HepG2 (cell line): ENCODE measurements around the gene GRID1. TPM values are rescaled to one million over a fixed set of nuclear protein-coding genes. Genes with fewer than 3 reads are reported as not detected.

Experiments
- ATAC-seq: fragments of 200-7000 bp; cut with Tn5 transposase; 3 replicates; pipeline ENCODE4 v1.9.1; 2020; ENCODE audit warnings: mild to moderate bottlenecking, moderate library complexity
- BruUV-seq: library from RNA; stranded (reverse); fragments of 400-500 nt; replicated peaks from 2 replicates; lab custom pipeline; 2021; lab: Mats Ljungman, UMichigan
- CTCF ChIA-PET: fragments of 300-600 bp; formaldehyde crosslinking; extraction: SDS; loops from one replicate; lab custom pipeline; 2021; ENCODE audit warnings: low total read pairs, inconsistent platforms, low intra/inter-chr PET ratio; lab: Yijun Ruan, JAX
- POLR2A ChIA-PET: fragments of 350-600 bp; sonication (Branson Sonifier 250); formaldehyde crosslinking; loops from one replicate; lab custom pipeline; 2020; ENCODE audit warnings: antibody characterized with exemption, inconsistent platforms; lab: Yijun Ruan, JAX
- DNase-seq: peaks from one replicate; pipeline ENCODE4 v3.0.0-alpha.2; 2015; ENCODE audit warnings: low spot score
- FAIRE-seq: peaks from 3 replicates; lab custom pipeline; 2011; peaks lifted over from hg19 to GRCh38; lab: Jason Lieb, UNC
- H2AFZ ChIP-seq: one replicate; pipeline ENCODE4 v1.6.1; 2011; ENCODE audit warnings: low read length, inconsistent platforms
- H3K27ac ChIP-seq: fragments of 300-600 bp; 3 replicates; pipeline ENCODE4 v1.8.0; 2011; ENCODE audit warnings: mixed run types, mild to moderate bottlenecking, mixed read lengths, low read length, inconsistent platforms; ENCODE audit not compliant: insufficient read depth; ENCODE audit errors: extremely low read length
- H3K27me3 ChIP-seq, 2 experiments: fragments of 200-600 bp in 1 of 2; 2 replicates in 1 of 2; 3 replicates in 1 of 2; pipeline versions ENCODE4 v1.6.0 to v1.8.0; 2011; ENCODE audit warnings: low read length in 2 of 2, mild to moderate bottlenecking in 2 of 2, moderate library complexity in 2 of 2, inconsistent platforms in 1 of 2; ENCODE audit not compliant: insufficient read depth in 2 of 2, control insufficient read depth in 1 of 2
- H3K36me3 ChIP-seq, 2 experiments: fragments of 200-600 bp in 1 of 2; replicated peaks in 1 of 2; 2 replicates in 1 of 2; 3 replicates in 1 of 2; pipeline versions ENCODE4 v1.5.1 to v1.8.0; 2011; ENCODE audit warnings: low read length in 2 of 2, inconsistent platforms in 1 of 2; ENCODE audit not compliant: insufficient read depth in 2 of 2, control insufficient read depth in 1 of 2
- H3K4me1 ChIP-seq: 2 replicates; pipeline ENCODE4 v1.5.1; 2012; ENCODE audit warnings: low read length, inconsistent platforms; ENCODE audit not compliant: insufficient read depth
- H3K4me2 ChIP-seq: 2 replicates; pipeline ENCODE4 v1.6.0; 2011; ENCODE audit warnings: low read depth, low read length, inconsistent platforms
- H3K4me3 ChIP-seq, 3 experiments: fragments of 200-600 bp in 1 of 3; sonication (generic), shearing (Covaris generic) in 1 of 3; replicated peaks in 1 of 3; 2 replicates each; pipeline ENCODE4 v1.5.1; 2011 to 2016; ENCODE audit warnings: low read length in 3 of 3, inconsistent platforms in 2 of 3, low read depth in 2 of 3, mild to moderate bottlenecking in 2 of 3, control low read depth in 1 of 3, mixed read lengths in 1 of 3; ENCODE audit not compliant: insufficient read depth in 1 of 3
- H3K79me2 ChIP-seq: one replicate; pipeline ENCODE4 v1.6.1; 2011; ENCODE audit warnings: low read length, inconsistent platforms; ENCODE audit not compliant: insufficient read depth
- H3K9ac ChIP-seq: 2 replicates; pipeline ENCODE4 v1.6.0; 2011; ENCODE audit warnings: mild to moderate bottlenecking, low read depth, low read length, inconsistent platforms; ENCODE audit not compliant: insufficient read depth
- H3K9me3 ChIP-seq: 2 replicates; pipeline ENCODE4 v1.5.1; 2012; ENCODE audit warnings: mild to moderate bottlenecking, low read length
- H4K20me1 ChIP-seq: 2 replicates; pipeline ENCODE4 v1.6.0; 2011; ENCODE audit warnings: inconsistent platforms, mild to moderate bottlenecking, low read length, moderate library complexity; ENCODE audit not compliant: insufficient read depth
- CENPBD1 ChIP-seq: sonication (generic); formaldehyde crosslinking; IDR thresholded peaks from 2 replicates; pipeline ENCODE4 v1.8.0; 2022; ENCODE audit warnings: missing genetic modification reagents, low read depth, mild to moderate bottlenecking, borderline replicate concordance
- FOSL2 ChIP-seq: sonication (generic); formaldehyde crosslinking; IDR thresholded peaks from 2 replicates; pipeline ENCODE4 v1.4.0; 2020; ENCODE audit warnings: missing genetic modification reagents
- SNAPC4 ChIP-seq: sonication (generic); formaldehyde crosslinking; IDR thresholded peaks from 2 replicates; pipeline ENCODE4 v1.4.0; 2020; ENCODE audit warnings: mild to moderate bottlenecking, missing genetic modification reagents
- ZXDC ChIP-seq: sonication (generic); formaldehyde crosslinking; IDR thresholded peaks from 2 replicates; pipeline ENCODE4 v1.5.0; 2020; ENCODE audit warnings: mild to moderate bottlenecking, missing genetic modification reagents
- WGBS: methylation state at CpG from one replicate; pipeline ENCODE4 v1.1.6; 2017; ENCODE audit warnings: low lambda C conversion rate; 5-methylcytosine and 5-hydroxymethylcytosine counted together
- in situ Hi-C: cut with HindIII; loops from 2 replicates; pipeline ENCODE4 v1.10.0; 2017; ENCODE audit warnings: low pct_unique_long_range_greater_than_20kb; ENCODE audit not compliant: extremely low pct_ligation_motif_present
- intact Hi-C: fragments of 100-400 bp; cut with micrococcal nuclease; formaldehyde crosslinking; loops from one replicate; pipeline ENCODE4 v1.10.0; 2022; ENCODE audit not compliant: unreplicated experiment
- polyA plus RNA-seq, 8 experiments: library from polyadenylated mRNA; depleted of rRNA in 3 of 8; stranded (reverse) in 7 of 8; unstranded in 1 of 8; fragments of >200 nt; fragmentation: Illumina TruSeq in 4 of 8; extraction: Trizol in 4 of 8; gene quantifications; 2 replicates each; pipeline versions ENCODE4 v1.2.1 to v1.2.3, GENCODE V29; 2011 to 2016; ENCODE audit warnings: low read depth in 4 of 8, missing spikeins in 1 of 8, mixed read lengths in 1 of 8; ENCODE audit not compliant: insufficient read depth in 1 of 8
- total RNA-seq, 5 experiments: library from RNA; depleted of rRNA; stranded (reverse); fragments of >200 nt; fragmentation: Illumina TruSeq; extraction: Trizol; gene quantifications; 2 replicates each; pipeline ENCODE4 v1.2.3, GENCODE V29; 2016; ENCODE audit warnings: low read depth in 1 of 5

GRID1 gene
- total and polyA plus RNA-seq, 2 of the 13 experiments (the other 11 are each of a cell fraction or from before 2014, with no cell fraction given): 0.05 TPM; not detected in 1

DNA sequence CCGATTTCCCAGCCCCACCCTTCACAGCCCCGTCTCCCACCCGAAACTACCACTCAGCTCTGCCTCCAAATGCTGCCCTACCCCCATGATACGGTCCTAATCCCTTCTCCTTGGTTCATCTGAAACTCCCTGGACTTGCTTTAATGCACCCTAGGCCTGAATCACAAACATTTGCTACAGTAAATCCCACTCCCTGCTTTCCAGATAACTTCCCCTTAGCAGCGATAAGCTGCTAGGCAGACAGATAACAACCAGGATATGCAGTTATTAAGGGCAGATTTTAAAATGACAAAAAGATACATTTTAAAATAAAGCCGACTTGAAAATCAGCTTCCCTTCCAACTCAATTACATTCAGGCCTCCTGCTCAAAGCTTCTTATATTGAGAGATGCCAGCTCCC lies 514.7 kb downstream of the GRID1 start:
- intact Hi-C loops: no loop called here
- no peaks in the 10 kb centered on the region for H3K9me3 ChIP-seq
- TF ChIP-seq CENPBD1 (CRISPR knock-in tag): no peak
- TF ChIP-seq SNAPC4 (CRISPR knock-in tag): no peak
- no peak for TF ChIP-seq ZXDC (CRISPR knock-in tag)
- no peak for TF ChIP-seq FOSL2 (CRISPR knock-in tag)
- TF ChIP-seq, all 625 proteins: peak for 0
- ATAC-seq (no peak), DNase-seq (no peak), FAIRE-seq (no peak)
- ChIA-PET CTCF (no interaction called here), POLR2A (no interaction called here)
- Histone ChIP-seq H3K4me3 (no peak overlapping the region), H3K9ac (no peak overlapping the region), H4K20me1 (no peaks in the 10 kb centered on the region), H3K27ac (no peak overlapping the region), H2AFZ (no peak overlapping the region), H3K4me2 (no peak overlapping the region), H3K79me2 (no peaks in the 10 kb centered on the region), H3K36me3 (no peaks in the 10 kb centered on the region), H3K27me3 (no peaks in the 10 kb centered on the region), H3K4me1 (no peaks in the 10 kb centered on the region)
- in situ Hi-C loops: no loop called here
- no TSS peak for BruUV-seq
- WGBS: 3% methylated on average over 6 of the region's 6 CpGs
